ENCODE data around the gene C13orf46.

C13orf46 gene

GRCh38 chr13:113929628-113930615 is 44.0 kb downstream of the C13orf46 start:
- no peaks in the 10 kb centered on the region for H3K36me3 ChIP-seq (ENCODE audit: control insufficient read depth, insufficient read depth, low read length)
- H3K4me3 ChIP-seq (ENCODE audit: insufficient read depth, low read depth, low read length, poor library complexity, severe bottlenecking): no peak overlapping the region
- no peaks in the 10 kb centered on the region for H3K9me3 ChIP-seq (ENCODE audit: control insufficient read depth, low read length)
- peaks cover 4% of the 10 kb centered on the region for H3K4me1 ChIP-seq (ENCODE audit: control insufficient read depth, insufficient read depth, low read length, poor library complexity, severe bottlenecking)
- DNase-seq: no peak
- H3K27ac ChIP-seq (ENCODE audit: insufficient read depth, low read length, poor library complexity, severe bottlenecking): no peak overlapping the region
- no peaks in the 10 kb centered on the region for H3K27me3 ChIP-seq (replicated peaks; ENCODE audit: control insufficient read depth, insufficient read depth, low read length, poor library complexity, severe bottlenecking)

- no peaks in the 10 kb centered on the region for H3K27me3 ChIP-seq (replicated peaks; ENCODE audit: control insufficient read depth, insufficient read depth, low read length, poor library complexity, severe bottlenecking)
- H3K36me3 ChIP-seq (ENCODE audit: control insufficient read depth, insufficient read depth, low read length): no peaks in the 10 kb centered on the region
- no peak overlapping the region for H3K27ac ChIP-seq (ENCODE audit: insufficient read depth, low read length, poor library complexity, severe bottlenecking)
- H3K4me1 ChIP-seq (ENCODE audit: control insufficient read depth, insufficient read depth, low read length, poor library complexity, severe bottlenecking): peaks cover 4% of the 10 kb centered on the region
- no peak overlapping the region for H3K4me3 ChIP-seq (ENCODE audit: insufficient read depth, low read depth, low read length, poor library complexity, severe bottlenecking)
- no peak for DNase-seq
- H3K9me3 ChIP-seq (ENCODE audit: control insufficient read depth, low read length): no peaks in the 10 kb centered on the region
These were observed 44.9 kb downstream of the C13orf46 start for GRCh38 chr13:113928685-113929627.

GRCh38 chr13:113927661-113928581 is 46.0 kb downstream of the C13orf46 start:
- H3K27ac ChIP-seq (ENCODE audit: insufficient read depth, low read length, poor library complexity, severe bottlenecking): no peak overlapping the region
- no peak overlapping the region for H3K4me3 ChIP-seq (ENCODE audit: insufficient read depth, low read depth, low read length, poor library complexity, severe bottlenecking)
- H3K36me3 ChIP-seq (ENCODE audit: control insufficient read depth, insufficient read depth, low read length): no peaks in the 10 kb centered on the region
- peaks cover 4% of the 10 kb centered on the region for H3K4me1 ChIP-seq (ENCODE audit: control insufficient read depth, insufficient read depth, low read length, poor library complexity, severe bottlenecking)
- no peaks in the 10 kb centered on the region for H3K27me3 ChIP-seq (replicated peaks; ENCODE audit: control insufficient read depth, insufficient read depth, low read length, poor library complexity, severe bottlenecking)
- no peaks in the 10 kb centered on the region for H3K9me3 ChIP-seq (ENCODE audit: control insufficient read depth, low read length)
- no peak for DNase-seq

- no peak for DNase-seq
- Histone ChIP-seq H3K9me3 (ENCODE audit: control insufficient read depth, low read length) (no peaks in the 10 kb centered on the region), H3K4me3 (ENCODE audit: insufficient read depth, low read depth, low read length, poor library complexity, severe bottlenecking) (no peak overlapping the region), H3K27me3 (replicated peaks; ENCODE audit: control insufficient read depth, insufficient read depth, low read length, poor library complexity, severe bottlenecking) (no peaks in the 10 kb centered on the region), H3K36me3 (ENCODE audit: control insufficient read depth, insufficient read depth, low read length) (no peaks in the 10 kb centered on the region), H3K27ac (ENCODE audit: insufficient read depth, low read length, poor library complexity, severe bottlenecking) (no peak overlapping the region), H3K4me1 (ENCODE audit: control insufficient read depth, insufficient read depth, low read length, poor library complexity, severe bottlenecking) (peaks cover 4% of the 10 kb centered on the region)
These were observed 46.8 kb downstream of the C13orf46 start for GRCh38 chr13:113926951-113927660.

- no peak overlapping the region for H3K27ac ChIP-seq (ENCODE audit: insufficient read depth, low read length, poor library complexity, severe bottlenecking)
- H3K4me1 ChIP-seq (ENCODE audit: control insufficient read depth, insufficient read depth, low read length, poor library complexity, severe bottlenecking): peaks cover 4% of the 10 kb centered on the region
These were observed 47.5 kb downstream of the C13orf46 start for GRCh38 chr13:113926301-113926761.

GRCh38 chr13:113924184-113924901 is 49.5 kb downstream of the C13orf46 start:
- H3K27ac ChIP-seq (ENCODE audit: insufficient read depth, low read length, poor library complexity, severe bottlenecking): no peak overlapping the region
- no peaks in the 10 kb centered on the region for H3K27me3 ChIP-seq (replicated peaks; ENCODE audit: control insufficient read depth, insufficient read depth, low read length, poor library complexity, severe bottlenecking)
- H3K4me1 ChIP-seq (ENCODE audit: control insufficient read depth, insufficient read depth, low read length, poor library complexity, severe bottlenecking): no peaks in the 10 kb centered on the region
- no peaks in the 10 kb centered on the region for H3K36me3 ChIP-seq (ENCODE audit: control insufficient read depth, insufficient read depth, low read length)
- no peak for DNase-seq
- no peak overlapping the region for H3K4me3 ChIP-seq (ENCODE audit: insufficient read depth, low read depth, low read length, poor library complexity, severe bottlenecking)
- no peaks in the 10 kb centered on the region for H3K9me3 ChIP-seq (ENCODE audit: control insufficient read depth, low read length)

More at GRCh38 chr13:113926301-113926761, 47.5 kb downstream of the C13orf46 start:
- no peaks in the 10 kb centered on the region for H3K36me3 ChIP-seq (ENCODE audit: control insufficient read depth, insufficient read depth, low read length)
- no peaks in the 10 kb centered on the region for H3K9me3 ChIP-seq (ENCODE audit: control insufficient read depth, low read length)
- no peak overlapping the region for H3K4me3 ChIP-seq (ENCODE audit: insufficient read depth, low read depth, low read length, poor library complexity, severe bottlenecking)
- no peak for DNase-seq
- H3K27me3 ChIP-seq (replicated peaks; ENCODE audit: control insufficient read depth, insufficient read depth, low read length, poor library complexity, severe bottlenecking): no peaks in the 10 kb centered on the region

GRCh38 chr13:113923376-113924063 is 50.4 kb downstream of the C13orf46 start:
- H3K9me3 ChIP-seq (ENCODE audit: control insufficient read depth, low read length): no peaks in the 10 kb centered on the region
- DNase-seq: no peak
- H3K36me3 ChIP-seq (ENCODE audit: control insufficient read depth, insufficient read depth, low read length): no peaks in the 10 kb centered on the region
- no peaks in the 10 kb centered on the region for H3K4me1 ChIP-seq (ENCODE audit: control insufficient read depth, insufficient read depth, low read length, poor library complexity, severe bottlenecking)
- no peak overlapping the region for H3K4me3 ChIP-seq (ENCODE audit: insufficient read depth, low read depth, low read length, poor library complexity, severe bottlenecking)
- H3K27ac ChIP-seq (ENCODE audit: insufficient read depth, low read length, poor library complexity, severe bottlenecking): no peak overlapping the region
- H3K27me3 ChIP-seq (replicated peaks; ENCODE audit: control insufficient read depth, insufficient read depth, low read length, poor library complexity, severe bottlenecking): no peaks in the 10 kb centered on the region

GRCh38 chr13:113922412-113923118 is 51.3 kb downstream of the C13orf46 start:
- Histone ChIP-seq H3K27ac (ENCODE audit: insufficient read depth, low read length, poor library complexity, severe bottlenecking) (no peak overlapping the region), H3K9me3 (ENCODE audit: control insufficient read depth, low read length) (no peaks in the 10 kb centered on the region), H3K4me1 (ENCODE audit: control insufficient read depth, insufficient read depth, low read length, poor library complexity, severe bottlenecking) (no peaks in the 10 kb centered on the region), H3K27me3 (replicated peaks; ENCODE audit: control insufficient read depth, insufficient read depth, low read length, poor library complexity, severe bottlenecking) (no peaks in the 10 kb centered on the region), H3K36me3 (ENCODE audit: control insufficient read depth, insufficient read depth, low read length) (no peaks in the 10 kb centered on the region), H3K4me3 (ENCODE audit: insufficient read depth, low read depth, low read length, poor library complexity, severe bottlenecking) (no peak overlapping the region)
- no peak for DNase-seq

Measured in effector memory CD4-positive, alpha-beta T cell (primary cell).